Ishikawa (cell line): ENCODE data around the gene TXLNG.

Experiments used
- CEBPB ChIP-seq: IDR thresholded peaks from 2 replicates; pipeline ENCODE4 v1.6.1; 2012
- CREB1 ChIP-seq: IDR thresholded peaks from 2 replicates; pipeline ENCODE4 v1.6.1; 2012; ENCODE audit warnings: low read depth
- EGR1 ChIP-seq: IDR thresholded peaks from 2 replicates; pipeline ENCODE4 v1.6.1; 2012
- EP300 ChIP-seq: IDR thresholded peaks from 2 replicates; pipeline ENCODE4 v1.6.1; 2012; ENCODE audit warnings: borderline replicate concordance
- FOXM1 ChIP-seq: IDR thresholded peaks from 2 replicates; pipeline ENCODE4 v1.6.1; 2012; ENCODE audit warnings: low read depth, borderline replicate concordance
- NFIC ChIP-seq: IDR thresholded peaks from 2 replicates; pipeline ENCODE4 v1.6.1; 2012
- RAD21 ChIP-seq: IDR thresholded peaks from 2 replicates; pipeline ENCODE4 v1.6.1; 2012; ENCODE audit warnings: low read depth
- TAF1 ChIP-seq: IDR thresholded peaks from 2 replicates; pipeline ENCODE4 v1.6.1; 2012; ENCODE audit warnings: low read depth, mild to moderate bottlenecking
- TCF12 ChIP-seq: IDR thresholded peaks from 2 replicates; pipeline ENCODE4 v1.6.1; 2012; ENCODE audit warnings: low read depth
- TEAD4 ChIP-seq: IDR thresholded peaks from 2 replicates; pipeline ENCODE4 v1.6.1; 2012
- YY1 ChIP-seq: IDR thresholded peaks from 2 replicates; pipeline ENCODE4 v1.6.1; 2012; ENCODE audit warnings: low read depth
- ZBTB7A ChIP-seq: IDR thresholded peaks from 2 replicates; pipeline ENCODE4 v1.6.1; 2012; ENCODE audit warnings: low read depth
- TF ChIP-seq, protein P1 (sequence below): IDR thresholded peaks from 2 replicates; pipeline ENCODE4 v1.6.1; 2012; ENCODE audit warnings: low read depth, mild to moderate bottlenecking
- TF ChIP-seq, protein P2 (sequence below): IDR thresholded peaks from 2 replicates; pipeline ENCODE4 v1.6.1; 2012

Gene TXLNG

DNA sequence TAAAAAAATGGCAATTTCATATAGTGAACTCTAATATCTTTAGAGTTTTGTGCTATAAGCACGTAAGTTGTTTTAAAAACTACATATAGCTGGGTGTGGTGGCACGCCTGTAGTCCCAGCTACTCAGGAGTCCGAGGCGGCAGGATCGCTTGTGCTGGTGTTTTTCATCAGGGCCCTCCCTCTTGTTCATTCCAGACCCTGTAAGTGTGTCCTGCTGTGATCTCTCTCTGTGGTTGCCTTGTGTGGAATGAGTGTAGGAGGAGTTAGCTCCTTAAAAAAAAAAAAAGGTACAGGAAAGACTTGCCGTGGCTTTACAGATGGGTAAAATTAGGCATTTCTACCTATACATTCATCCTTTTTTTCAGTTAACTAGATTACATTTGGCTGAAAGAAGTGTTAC is 48.5 kb downstream of the TXLNG start:
- no peak for TF ChIP-seq NFIC
- no peak for TF ChIP-seq FOXM1
- TF ChIP-seq RAD21: no peak
- TF ChIP-seq, protein P1, sequence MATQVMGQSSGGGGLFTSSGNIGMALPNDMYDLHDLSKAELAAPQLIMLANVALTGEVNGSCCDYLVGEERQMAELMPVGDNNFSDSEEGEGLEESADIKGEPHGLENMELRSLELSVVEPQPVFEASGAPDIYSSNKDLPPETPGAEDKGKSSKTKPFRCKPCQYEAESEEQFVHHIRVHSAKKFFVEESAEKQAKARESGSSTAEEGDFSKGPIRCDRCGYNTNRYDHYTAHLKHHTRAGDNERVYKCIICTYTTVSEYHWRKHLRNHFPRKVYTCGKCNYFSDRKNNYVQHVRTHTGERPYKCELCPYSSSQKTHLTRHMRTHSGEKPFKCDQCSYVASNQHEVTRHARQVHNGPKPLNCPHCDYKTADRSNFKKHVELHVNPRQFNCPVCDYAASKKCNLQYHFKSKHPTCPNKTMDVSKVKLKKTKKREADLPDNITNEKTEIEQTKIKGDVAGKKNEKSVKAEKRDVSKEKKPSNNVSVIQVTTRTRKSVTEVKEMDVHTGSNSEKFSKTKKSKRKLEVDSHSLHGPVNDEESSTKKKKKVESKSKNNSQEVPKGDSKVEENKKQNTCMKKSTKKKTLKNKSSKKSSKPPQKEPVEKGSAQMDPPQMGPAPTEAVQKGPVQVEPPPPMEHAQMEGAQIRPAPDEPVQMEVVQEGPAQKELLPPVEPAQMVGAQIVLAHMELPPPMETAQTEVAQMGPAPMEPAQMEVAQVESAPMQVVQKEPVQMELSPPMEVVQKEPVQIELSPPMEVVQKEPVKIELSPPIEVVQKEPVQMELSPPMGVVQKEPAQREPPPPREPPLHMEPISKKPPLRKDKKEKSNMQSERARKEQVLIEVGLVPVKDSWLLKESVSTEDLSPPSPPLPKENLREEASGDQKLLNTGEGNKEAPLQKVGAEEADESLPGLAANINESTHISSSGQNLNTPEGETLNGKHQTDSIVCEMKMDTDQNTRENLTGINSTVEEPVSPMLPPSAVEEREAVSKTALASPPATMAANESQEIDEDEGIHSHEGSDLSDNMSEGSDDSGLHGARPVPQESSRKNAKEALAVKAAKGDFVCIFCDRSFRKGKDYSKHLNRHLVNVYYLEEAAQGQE: no peak
- no peak for TF ChIP-seq ZBTB7A
- no peak for TF ChIP-seq TAF1

DNA sequence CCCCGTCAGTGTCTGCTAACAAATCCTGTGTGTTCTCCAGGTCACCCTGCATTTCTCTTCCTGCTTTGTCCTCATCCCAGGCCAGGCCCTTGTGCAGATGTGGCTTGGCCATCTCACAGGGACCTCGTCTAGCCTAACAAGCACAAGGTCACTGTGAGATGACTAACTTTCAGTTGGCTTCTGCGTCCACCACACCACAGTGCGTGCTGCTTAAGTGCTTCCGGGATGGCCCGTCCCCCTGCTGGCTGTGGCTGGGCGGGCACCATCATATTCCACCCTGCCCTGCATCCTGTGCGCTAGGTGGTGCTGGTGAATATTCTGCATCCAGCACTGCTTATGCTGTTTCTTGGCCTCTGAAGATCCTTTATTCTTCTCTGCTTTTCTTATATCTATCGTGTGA is 50.1 kb downstream of the TXLNG start:
- no peak for TF ChIP-seq EGR1
- no peak for TF ChIP-seq TAF1
- TF ChIP-seq, protein P2, sequence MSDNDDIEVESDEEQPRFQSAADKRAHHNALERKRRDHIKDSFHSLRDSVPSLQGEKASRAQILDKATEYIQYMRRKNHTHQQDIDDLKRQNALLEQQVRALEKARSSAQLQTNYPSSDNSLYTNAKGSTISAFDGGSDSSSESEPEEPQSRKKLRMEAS: no peak
- TF ChIP-seq FOXM1: no peak
- TF ChIP-seq RAD21: no peak
- TF ChIP-seq CEBPB: no peak
- TF ChIP-seq ZBTB7A: no peak

DNA sequence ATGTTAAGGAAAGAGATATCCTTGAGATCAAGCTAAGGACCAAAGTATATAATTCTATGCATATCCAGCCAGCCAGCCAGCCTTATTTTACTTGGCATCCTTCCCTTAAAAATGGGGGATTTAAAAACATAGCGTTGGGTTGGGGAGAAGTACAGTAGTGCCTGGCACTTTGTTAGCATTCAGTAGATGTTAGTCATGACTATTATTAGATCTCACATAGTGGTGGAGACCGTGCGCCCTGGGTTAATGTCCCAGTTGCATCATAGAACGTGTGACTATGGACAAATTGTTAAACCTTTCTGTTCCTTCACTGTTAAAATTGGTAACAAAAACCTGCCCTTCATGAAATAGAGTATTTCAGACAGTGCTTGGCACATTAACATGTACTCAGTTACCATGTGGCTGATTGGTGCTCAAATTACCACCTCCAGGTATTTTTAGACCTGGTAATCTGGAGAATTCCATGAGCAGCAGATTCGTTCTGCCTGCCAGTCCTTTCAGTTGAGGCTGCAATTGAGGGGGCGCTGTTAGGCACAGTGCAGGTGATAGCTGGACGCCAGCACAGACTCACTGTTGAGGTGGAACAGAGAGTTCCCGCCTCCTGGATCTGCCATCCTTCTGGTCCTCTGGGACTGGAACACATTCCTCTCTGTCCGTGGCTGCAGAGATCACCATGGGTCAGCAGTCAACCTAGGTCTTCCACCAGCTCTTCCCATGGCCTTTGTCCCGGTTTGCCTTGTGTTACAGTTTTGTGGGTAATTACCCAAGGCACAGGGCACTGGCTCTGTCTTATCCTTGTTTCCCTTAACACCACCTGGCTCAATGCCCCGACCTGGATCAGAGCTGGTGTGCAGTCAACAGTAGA is 52.2 kb downstream of the TXLNG start:
- TF ChIP-seq TAF1 (no peak), ZBTB7A (no peak), NFIC (no peak), TEAD4 (no peak)
- TF ChIP-seq, protein P1: no peak
- TF ChIP-seq, protein P2: no peak

DNA sequence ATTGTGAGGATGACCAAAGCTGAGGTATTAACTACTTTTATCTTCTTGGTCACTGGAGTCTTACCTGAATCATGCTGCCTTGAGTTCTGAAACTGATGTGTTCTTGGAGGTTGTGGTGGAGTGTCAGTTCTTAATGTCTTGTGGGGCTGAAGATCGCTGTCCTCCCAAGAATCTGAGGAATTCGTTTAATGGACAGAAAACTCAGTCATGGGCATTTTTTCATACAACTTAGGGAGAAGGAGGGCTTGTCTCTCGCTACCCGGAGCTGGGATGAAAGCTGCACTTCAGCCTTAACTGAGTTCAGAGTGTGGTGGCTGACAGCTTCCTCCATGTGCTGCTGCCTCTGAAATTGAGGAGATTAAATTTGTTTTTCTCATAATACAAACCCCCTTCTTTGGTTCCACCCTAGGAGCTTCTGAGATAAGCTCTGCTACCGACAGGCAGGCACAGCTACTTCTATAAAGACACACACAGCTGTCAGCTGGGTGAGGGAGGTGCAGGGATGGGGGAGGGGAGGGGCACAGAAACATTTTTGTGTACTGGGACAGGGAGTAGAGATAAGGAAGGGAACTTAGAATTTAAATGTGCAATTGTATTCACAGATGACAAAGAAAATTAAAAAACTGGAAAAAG is 53.1 kb downstream of the TXLNG start:
- TF ChIP-seq EP300: no peak
- TF ChIP-seq, protein P1: no peak
- no peak for TF ChIP-seq CEBPB
- no peak for TF ChIP-seq CREB1

DNA sequence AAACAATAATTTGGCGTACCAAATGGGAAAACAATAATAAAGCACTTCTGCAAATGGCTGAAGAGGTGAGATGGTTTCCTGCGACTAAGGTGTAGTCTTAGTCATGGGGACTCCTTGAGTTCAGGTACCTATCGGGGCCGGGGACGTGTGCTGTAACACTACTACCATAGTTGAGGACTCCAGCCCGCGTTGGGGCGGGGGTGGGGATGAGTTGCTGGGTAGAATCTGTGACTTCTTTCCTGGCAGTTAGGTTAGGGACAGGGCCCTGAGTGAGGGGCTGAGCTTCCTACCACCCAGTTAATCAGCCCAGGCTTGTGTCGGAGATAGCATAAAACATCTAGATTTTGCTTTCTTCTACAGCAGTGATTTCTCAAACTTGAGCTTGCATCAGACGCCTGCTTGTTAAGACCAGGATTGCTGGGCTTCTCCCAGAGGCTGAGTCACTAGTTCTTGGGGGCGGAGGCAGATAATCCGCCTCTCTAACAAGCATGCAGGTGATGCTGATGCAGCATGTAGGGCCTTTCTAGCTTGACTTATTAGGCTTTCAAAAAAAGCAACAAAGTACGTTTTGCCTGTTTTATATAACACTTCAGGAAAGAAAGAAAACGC is 53.7 kb downstream of the TXLNG start:
- TF ChIP-seq, protein P2: no peak
- no peak for TF ChIP-seq EP300
- no peak for TF ChIP-seq TEAD4
- TF ChIP-seq YY1: no peak
- no peak for TF ChIP-seq ZBTB7A
- no peak for TF ChIP-seq TAF1
- TF ChIP-seq TCF12: no peak
- no peak for TF ChIP-seq RAD21
- TF ChIP-seq NFIC: no peak
- TF ChIP-seq FOXM1: no peak
- TF ChIP-seq, protein P1: no peak
- no peak for TF ChIP-seq EGR1
